DMS153 treated with DMSO at 0.1 percent for 48 hours (cell line): ENCODE measurements around the gene NEK4.
"Not testable (repeated sequence)": the region's sequence is repeated elsewhere in the genome, so short reads cannot be mapped to it uniquely, and the experiment has no call there.

Experiments used
- DNase-seq: peaks from one replicate; lab custom pipeline; 2025; ENCODE audit not compliant: unreplicated experiment; lab: John Stamatoyannopoulos, UW

The NEK4 gene

DNA sequence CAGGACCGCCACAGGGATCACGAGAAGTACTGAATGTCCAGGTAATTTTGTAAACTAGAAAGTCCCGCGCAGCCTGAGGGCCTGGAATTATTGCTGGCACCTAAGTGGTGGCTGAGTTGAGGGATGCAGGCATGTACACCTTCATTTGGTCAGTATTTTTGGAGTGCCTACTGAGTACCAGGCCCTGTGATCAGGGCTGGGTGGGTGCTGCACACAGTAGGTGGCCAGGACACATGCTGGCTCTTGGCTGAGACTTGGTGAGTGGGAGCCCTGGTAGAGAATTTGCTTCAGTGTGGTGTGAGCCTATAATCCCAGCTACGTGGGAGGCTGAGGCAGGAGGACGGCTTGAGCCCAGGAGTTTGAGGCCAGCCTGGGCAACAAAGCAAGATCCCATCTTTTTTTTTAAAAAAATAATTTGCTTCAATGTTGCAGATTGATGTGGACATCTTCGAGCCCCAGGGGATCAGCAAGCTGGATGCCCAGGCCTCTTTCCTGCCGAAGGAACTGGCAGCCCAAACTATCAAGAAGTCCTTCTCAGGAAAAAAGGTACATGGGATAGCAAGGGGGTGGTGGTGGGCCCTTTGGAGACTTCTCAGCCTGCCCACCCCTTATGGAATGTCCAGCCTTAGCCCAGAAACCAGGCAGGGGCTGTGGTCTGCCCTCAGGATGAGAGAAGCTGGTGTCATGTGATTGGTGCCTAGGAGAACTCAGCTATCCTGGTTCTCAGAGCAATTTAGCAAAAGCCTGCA lies 9.3 kb upstream of the NEK4 start:
- DNase-seq, result no peak

DNA sequence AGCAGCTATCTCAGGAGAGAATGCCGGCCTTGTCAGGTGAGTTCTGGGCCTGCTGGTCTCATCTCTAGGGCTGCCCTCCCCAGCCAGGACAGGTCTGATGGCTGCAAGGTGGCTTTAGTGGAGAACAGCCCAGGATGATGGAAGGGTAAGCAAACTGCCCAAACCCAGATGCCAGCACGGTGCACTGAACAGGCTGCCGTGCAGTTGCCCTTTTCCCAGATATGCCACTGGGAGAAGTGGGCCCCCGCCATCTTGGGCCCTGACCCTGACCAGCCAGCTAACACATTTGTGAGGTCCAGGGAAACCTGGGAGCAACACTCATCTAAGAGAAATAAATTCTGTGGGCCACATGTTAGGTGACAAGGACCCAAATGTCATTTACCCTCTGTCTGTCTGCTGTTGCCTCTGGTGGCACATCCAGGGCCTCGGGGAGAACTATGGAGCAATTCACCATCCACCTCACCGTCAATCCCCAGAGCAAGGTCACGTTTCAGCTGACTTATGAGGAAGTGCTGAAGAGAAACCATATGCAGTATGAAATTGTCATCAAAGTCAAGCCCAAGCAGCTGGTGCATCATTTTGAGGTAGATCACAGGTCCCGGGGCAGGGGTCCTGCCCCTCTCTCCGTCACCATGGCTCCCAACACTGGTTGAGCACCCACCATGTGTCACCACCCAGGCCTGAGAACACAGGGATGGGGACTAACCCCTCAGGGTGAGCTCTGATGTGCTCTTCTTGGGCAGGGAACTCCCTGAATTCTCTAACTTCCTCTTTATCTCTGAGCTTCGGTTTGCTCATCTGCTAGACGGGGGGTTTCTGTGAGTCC lies 8.5 kb upstream of the NEK4 start:
- DNase-seq, result no peak

DNA sequence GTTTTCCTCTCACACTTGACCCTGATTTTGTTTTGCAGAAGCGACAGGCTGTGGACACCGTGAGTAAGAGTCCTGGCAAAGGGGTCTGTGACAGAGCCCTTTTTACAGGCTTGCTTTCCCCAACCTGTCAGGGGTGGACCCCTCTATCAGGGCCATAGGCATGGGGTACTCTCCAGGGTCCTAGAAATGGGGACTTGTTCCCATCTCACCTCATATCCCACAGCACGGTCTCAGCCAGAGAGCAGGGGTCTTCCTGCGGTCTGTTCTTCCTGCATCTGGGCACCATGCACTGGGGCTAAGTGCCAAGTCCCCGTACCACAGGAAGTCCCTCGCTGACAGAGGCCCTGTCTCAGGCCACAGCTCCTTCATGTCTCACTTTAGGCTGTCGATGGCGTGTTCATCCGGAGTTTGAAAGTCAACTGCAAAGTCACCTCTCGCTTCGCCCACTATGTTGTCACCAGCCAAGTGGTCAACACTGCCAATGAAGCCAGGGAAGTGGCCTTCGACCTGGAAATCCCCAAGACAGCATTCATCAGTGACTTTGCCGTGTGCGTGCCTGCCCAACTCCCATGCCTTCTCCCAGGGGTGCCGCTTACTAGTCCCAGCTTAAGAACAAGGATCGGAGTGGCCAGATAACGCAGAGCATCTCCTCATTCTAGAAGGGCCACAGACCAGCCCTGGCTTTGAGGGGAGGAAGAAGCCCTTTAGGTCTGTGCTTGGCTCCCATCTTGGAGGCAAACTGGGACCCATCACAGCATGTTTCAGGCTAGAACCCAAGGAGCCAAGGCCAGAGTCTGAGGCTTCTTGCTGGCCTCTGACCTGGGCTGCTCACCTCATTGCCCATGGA lies 7.4 kb upstream of the NEK4 start:
- DNase-seq, result no peak

DNA sequence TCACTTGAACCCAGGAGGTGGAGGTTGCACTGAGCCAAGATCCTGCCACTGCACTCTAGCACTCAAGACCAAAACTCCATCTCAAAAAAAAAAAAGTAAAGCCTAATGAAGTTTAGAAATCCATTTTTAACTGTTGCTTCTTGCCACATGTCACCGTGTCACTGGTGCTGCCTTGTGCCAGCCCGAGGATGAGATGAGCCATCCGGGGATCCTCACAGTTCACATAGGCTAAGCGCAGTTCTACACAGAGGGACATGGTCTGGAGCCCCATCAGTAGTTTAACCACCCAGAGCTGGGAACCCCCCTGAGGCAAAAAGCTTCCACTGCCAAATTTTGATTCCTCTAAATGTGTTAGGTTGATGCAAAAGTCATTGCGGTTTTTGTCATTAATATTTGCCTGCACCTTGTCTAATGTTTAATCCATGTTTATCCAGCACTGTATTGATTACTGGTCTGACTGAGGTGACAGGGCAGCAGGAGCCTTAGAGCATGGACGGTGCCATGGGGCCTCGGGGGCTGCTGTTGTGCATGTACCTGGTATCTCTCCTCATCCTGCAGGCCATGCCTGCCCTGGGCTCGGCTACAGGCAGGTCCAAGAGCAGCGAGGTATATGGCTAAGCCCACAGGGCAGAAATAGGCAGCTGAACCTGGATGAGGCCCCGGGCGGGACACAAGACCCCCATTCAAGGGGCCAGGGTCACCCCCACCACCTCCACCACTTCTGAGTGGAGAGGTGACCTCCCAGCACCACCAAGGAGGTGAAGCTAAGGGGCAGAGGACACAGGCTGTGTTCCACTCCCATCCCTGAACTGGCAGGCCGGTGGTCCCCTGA lies 6.6 kb upstream of the NEK4 start, which contains the start of gene ITIH1:
ITIH1 (plus strand) TSS at position 473 of the 832 bp plus-strand sequence; CDS start at position 490, 17 bp downstream.
- no peak for DNase-seq

DNA sequence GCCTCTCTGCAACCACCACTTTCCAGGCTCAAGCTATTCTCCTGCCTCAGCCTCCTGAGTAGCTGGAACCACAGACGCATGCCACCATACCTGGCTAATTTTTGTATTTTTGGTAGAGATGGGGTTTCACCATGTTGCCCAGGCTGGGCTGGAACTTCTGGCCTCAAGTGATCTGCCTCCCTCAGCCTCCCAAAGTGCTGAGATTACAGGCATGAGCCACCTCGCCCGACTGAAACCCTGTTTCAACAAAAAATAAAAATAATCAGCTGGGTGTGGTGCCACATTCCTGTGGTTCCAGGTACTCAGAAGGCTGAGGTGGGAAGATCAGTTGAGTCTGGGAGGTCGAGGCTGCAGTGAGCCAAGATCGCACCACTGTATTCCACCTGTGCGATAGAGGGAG lies 5.7 kb upstream of the NEK4 start:
- DNase-seq, result not testable (repeated sequence)

DNA sequence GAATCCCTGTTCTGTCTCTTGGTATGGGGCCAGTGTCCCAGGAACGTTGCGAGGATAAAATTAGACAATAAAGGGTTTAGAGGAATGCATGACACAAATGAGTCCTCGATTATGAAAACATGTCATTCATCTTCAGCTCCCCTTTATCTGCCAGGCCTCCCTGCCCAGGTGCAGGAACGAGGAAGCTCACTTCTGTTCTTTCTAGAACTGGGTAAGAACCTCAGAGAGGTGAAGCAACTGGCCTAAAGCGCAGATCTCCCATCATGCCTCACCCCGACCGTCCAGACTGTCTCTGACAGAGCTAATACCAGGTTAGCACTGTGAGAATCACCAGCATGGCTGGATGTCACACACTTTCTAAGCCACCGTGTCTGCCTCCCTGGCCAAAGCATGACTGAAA lies 5.1 kb upstream of the NEK4 start:
- no peak for DNase-seq

DNA sequence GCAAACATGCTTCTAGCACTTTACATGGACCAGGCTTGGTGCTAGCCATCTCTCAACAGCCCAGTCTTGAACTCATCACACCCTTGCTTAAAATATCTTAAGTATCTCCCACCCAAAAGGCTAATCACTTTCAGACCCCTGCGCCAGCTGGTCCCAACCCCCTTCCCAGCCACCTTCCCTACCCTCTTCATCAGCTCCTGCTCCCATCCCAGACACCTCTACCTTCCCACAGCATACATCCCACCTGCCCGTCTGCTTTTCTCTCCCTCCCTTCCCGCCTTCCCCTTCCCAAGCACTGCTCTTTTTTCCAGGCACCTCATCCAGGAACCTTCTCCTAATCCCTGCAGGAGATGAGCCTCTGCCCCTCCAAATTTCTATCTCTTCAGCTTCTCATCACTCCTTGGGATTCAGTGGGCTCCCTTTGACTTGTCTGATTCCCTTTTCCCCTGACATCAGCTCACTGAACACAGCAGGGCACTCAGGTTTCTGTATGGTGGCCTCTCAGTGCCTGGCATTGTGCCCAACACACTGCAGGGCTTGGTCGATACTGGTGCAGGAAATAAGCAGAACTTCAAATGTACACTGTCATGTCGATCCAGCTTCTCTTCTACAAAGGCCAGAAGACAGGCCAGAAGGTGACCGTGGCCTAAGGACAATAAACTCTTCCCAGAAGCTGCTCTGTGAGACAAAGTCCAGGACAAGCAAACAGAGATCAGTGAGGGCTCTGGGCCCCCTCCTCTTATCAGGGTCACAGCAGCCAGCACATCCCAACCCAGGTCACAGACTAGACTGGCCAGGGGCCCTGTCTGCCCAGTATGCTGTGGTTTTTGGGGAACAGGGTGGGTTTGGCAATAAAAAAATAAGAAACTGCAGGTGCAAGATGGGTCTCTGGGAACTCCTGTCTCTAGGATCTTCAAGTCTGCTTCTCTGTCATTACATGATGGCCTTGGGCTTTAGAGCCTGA lies 4.4 kb upstream of the NEK4 start:
- no peak for DNase-seq

DNA sequence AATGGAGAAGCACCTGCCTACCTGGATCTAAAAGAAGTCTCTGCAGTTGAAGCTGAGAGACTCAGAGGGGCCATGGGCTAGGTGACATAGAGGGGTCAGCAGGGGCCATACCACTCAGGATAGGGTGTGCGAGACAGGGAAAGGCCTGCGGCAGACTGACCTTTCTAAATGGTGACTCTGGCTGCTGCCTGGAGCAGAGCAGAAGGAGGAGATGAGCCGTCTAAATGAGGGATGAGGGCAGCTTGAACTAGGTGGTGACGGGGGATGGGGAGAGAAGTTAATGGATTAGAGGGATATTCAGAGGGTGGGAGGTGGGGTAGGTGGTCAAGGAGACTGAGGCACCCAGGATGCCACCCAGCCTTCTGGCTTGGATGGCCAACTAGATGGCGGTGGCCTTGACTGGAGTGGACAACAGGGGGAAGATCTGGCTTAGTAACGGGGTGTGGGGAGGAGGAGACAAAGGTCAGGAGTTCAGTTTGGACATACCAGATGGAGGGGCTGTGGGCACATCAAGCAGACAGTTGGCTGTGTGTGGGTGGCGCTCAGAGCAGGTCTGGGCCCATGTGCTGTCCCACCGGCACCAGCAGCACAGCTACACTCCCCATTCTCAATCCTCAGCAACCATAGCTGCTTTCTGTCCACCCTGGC lies 3.5 kb upstream of the NEK4 start:
- no peak for DNase-seq

DNA sequence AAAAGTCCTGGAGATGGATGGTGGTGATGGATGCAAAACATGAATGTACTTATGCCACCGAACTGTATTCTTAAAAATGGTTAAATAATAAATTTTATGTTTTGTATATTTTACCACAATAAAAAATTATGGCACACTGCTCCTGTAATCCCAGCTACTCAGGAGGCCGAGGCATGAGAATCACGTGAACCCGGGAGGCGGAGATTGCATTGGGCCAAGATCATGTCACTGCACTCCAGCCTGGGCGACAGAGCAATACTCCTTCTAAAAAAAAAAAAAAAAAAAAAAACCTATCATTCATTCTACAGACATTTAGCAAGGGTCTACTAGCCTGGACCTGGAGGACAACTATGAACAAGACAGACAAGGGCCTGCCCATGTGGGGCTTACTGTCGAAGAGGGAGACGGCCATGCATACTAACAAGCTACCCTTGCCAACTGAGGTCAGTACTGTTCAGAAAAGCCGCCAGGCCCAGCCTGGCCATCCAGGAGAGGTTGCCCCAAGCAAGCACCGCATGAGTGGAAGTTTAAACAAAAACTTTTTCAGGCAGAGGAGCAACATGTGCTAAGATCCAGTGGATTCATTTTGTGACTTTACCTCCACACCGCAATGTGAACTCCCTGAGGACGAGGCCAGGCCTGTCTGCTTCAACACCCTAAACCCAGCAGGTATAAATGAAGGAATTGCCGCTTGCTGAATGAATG lies 2.8 kb upstream of the NEK4 start:
- no peak for DNase-seq

DNA sequence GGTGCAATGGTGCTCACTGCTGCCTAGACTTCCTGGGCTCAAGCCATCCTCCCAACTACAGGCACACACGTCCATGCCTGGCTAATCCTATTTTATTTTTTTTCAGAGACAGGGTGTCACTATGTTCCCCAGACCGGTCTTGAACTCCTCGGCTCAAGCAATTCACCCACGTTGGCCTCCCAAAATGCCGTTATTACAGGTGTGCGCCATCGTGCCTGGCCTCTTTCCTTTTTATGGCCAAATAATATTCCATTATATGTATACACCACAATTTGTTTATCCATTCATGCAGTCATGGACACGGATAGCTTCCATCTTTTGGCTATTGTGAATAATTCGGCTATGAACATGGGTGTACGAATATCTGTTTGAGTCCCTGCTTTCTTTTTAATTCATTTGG lies 962 bp upstream of the NEK4 start:
- no peak for DNase-seq

DNA sequence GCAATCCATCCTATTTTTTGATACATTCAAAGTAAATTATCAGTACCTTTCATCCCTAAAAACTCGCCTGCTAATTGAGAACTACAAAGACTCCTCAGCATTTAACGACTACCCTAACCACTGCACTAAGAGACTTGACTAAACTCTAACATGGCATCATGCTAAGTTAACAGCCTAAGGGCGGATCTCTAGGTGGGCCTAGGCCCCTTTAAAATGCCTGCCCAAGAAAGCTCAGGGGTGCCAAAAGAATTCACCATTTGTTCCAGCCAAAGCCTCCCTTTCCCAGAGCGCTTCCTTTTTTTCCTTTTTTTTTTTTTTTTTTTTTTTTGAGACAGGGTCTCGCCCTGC lies 568 bp upstream of the NEK4 start:
- no peak for DNase-seq

DNA sequence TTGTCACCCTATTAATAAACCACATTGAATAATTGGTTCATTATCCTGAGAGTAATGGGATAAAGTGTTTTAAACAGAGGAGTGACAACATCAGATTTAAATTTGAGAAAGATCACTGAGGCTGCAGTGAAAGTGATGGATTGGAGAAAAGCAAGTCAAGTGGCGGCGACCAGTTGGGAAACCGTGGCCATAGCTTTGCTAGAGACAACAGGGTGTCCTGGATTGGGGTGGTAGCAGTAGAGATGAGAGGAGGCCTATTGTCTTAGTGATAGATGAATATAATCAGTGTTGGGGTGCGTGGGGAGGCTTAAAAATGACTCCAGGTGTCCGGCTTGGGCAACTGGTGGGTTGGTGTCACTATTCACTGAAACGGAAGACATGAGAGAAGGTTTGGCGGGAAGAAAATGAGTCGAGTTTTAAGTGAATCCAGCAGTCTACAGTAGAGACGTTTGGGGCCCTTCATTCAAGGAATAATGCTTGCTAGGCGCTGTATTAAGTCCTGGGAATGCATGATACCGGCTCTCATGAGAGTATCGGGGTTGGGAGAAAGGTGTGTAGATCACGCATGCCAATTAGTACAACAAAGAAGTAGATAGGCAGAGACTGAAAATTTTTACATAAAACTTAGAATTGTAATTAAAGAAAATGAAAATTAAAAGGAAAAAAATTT lies 819 bp downstream of the NEK4 start:
- no peak for DNase-seq

DNA sequence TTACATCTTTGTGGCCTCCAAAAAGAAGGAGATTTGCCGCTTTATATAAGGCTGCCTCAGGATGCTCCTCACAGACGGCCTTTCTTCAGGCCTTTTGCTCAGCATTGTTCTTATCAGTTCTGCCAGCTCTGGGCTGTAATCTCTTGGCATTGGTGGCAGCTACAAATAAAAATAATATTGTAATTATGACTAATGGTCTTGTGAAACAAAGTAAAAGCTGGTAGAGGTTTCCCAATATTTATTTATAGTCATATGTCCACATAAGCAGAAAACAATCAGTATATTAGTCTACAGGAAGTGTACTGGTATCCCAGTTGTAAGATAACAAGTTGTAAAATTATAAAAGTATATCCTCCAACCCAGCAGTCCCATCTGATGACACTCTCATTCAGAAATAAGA lies 7.3 kb downstream of the NEK4 start:
- DNase-seq, result no peak

DNA sequence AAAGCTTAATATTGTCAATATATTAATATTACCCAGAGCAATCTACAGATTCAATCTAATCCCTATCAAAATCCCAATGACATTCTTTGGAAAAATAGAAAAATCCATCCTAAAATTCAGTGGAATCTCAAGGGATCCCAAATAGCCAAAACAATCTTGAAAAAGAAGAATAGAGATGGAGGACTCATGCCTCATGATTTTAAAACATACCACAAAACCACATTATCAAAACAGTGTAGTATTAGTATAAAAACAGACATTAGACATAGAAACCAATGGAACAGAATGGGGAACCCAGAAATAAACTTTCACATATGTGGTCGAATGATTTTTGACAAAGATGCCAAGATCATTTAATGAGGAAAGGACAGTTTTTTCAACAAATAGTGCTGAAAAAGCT lies 14.6 kb downstream of the NEK4 start:
- no peak for DNase-seq

DNA sequence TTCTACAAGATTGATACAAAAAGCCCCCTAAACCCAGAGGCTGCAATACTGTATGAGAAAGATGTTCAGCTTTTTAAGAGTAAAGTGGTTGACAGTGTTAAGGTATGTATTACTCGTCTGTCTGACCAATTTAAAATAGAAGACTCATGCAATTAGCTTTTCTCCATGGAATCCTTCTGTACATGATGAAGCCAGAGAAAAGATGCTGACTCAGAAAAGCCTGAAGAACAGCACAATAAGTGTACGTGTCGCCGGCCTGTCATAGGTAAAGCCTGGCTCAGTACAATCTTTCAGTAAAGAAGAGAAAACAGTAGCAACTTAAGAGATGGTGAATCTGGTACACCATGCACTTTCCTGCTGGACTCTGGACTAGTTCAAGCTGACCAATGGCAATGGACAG lies 16.4 kb downstream of the NEK4 start:
- no peak for DNase-seq

DNA sequence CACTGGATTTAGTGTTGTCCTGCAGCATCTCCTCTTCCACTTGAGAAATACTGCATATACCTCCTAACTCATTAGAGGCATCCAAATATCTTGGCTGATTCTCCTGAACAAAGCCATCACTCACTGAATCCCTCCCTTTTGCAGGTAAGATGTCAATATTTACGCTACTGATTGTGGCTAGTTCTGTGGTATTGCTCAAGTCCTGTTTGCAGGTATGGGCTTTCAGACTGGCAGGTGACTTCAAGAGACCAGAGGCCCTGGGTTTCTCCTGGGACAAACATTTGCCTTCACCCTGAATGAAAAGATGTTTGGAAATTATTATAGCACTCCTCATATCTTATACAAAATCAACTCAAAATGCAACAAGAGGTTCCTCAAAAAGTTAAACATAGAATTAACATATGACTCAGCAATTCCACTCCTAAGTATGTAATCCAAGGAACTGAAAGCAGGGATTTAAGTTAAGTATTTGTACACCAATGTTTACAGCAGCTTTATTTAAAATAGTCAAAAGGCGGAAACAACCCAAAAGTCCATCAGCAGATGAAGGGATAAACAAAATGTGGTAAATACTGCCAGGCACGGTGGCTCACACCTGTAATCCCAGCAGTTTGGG lies 18.6 kb downstream of the NEK4 start:
- DNase-seq, result no peak

DNA sequence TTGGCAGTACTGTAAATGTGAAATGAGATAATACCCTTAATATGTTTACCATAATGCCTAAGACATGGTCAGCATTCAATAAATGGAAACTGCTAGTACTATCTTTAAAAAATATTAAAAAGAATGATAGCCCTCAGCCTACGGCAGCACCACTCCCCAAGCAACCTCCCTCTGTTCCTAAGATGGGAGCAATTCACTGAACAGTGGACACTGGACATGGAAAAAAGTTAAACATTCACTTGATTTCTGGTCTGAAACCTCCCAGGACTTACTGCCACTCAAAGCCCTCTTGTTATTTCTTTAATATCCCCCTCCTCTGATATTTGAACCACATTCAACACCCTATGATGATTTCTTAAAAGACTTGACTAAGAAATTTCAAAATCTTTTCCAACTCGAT lies 27.0 kb downstream of the NEK4 start:
- no peak for DNase-seq

DNA sequence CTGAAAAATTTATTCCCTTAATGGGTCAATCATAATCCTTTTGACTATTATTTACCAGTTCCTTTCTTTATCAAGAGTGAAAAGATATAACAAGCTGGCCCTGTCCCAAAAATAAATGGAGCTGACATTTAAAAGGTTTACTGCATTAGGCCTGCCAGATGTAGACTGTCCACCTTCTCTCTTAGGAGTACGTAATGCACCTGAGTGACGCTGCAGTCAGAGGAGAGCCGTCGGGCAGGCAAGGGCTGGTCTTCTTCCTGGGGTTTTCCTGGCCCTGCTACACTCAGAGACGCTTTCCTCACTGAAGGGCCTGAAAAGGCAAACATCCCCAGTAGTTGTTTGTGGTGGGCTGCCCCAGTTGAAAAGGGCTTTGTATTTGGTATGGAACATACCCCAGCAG lies 27.6 kb downstream of the NEK4 start:
- no peak for DNase-seq
